HG03520 (cell line): ENCODE results near the gene MAP3K14.

ENCODE experiments used
- ATAC-seq: cut with Tn5 transposase; IDR thresholded peaks from one replicate; pipeline ENCODE4 v1.9.1; 2021; ENCODE audit warnings: mild to moderate bottlenecking, moderate library complexity; ENCODE audit not compliant: unreplicated experiment

MAP3K14 gene

DNA sequence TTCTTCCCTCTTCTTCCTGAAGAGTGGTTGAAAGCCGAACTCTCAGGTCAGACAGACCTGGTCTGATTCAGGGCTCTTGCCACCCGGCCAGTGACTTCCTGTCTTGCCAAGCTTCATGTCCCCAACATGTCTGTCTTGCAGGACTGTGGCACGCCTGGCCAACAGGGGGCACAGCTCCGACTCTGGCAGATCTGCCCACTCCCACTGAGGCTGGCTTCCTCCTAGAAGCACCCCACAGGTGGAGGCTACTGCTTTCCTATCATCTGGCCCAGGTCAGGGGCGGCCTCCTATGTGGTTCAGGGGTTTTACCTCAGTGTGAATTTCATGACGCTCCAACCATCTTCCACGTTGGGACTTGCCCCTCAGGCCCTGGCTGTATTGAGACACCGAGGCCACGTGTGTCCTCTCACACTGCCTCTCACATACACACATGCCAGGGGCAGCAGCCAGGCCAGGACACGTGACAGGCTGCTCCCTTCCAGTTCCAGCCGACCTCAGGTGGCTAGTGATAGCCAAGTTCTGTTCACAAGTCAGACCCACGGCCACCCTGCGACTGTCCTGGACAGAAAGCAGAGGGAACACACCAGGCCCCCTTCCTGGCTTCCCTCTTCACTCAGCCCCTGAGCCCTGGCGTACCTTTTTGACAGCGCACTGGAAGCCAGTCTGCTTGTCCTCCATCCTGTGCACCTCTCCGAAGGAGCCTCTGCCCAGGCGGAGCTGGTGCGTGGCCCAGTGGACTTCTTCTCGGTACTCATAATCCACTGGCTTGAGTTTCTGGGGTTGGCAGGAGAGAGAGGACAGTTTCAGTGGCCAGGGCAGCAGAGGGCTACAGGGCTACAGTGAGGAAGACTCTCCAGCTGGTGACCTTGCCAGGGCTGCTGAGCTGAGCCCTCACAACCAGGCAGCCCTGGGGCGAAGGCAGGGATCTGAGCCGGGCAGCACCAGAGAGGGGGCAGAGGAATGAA is 32.4 kb downstream of the MAP3K14 start:
- no peak for ATAC-seq

DNA sequence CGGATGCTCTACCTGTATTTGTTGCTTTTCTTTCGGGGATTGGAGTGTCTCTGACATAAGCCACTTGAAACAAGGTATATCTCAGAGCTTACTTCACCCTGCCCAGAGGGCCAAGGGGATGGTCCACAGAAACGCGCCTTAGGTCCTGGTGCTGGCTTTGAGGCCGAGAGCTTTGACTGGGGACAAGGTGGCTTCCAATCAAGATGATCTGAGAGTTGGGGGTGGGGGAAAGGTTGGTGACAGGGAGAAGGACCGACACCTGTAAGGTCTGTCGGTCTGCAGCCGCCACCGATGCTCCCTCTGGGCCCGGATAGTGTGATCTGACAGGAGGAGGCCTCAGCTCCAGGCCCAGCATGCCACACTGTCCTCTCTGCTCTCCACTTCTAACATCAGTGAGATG is 33.1 kb downstream of the MAP3K14 start:
- ATAC-seq, result no peak

DNA sequence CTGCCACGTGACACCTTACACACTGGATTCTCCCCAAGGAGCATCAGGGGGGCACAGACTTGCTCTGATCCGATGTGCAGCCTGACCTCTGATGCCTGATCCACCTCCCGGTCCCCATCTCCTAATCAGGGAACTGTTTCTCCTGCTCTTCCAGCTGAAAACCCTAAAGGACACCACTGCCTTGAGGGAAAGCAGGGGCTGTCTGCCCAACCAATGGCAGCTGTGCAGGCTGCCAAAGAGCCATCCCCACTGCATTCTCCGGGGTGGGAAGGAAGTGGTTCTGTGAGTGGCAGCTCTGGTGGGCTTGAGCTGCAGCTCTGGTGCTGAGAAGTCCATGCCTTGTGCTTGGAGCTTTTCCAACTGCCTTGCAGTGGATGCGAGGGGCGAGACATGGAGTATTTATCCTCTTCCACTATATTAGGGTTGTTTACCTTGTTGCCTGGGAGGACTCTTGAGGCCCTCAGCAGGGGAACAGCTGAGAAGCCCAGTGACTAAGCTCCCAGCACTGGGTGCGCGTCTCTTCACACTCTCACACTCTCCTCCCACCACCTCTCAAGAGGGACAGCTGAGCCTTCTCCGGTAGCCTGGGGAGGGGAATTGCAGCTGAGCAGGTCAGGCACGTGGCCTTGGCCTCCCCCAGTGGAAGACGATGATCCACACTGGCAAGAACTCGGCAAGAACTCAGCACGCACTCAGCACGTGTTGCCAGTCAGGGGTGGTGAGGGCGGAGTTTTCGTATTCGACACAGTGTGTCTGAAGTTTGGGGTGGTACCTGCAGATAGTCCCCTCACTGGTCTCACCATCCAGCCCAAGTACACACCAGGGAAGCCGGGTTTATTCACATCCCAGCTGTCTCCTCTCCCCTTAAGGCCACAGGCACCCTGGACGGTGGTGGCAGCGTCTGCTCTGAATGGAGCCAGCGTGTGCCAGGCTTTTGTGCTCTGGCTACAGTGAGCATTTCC is 33.9 kb downstream of the MAP3K14 start:
- no peak for ATAC-seq

DNA sequence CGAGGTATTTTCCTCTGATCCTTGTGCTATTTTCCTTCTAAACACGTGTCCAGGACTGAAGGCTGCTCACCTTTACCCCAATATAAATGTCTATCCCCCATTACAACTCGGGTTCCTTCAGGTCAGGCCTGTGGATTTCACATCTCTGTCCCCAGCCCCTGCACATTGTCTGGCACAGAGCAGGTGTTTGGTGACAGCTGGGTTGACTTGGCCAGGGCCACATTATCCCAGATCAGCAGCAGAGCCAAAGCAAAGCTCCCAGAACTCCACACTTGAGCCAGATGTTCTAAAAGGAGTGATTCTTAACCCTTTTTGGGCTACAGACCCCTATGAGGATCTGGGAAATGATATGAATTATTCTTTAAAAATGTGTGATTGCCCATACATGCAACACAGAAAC is 36.9 kb downstream of the MAP3K14 start:
- ATAC-seq, result no peak

DNA sequence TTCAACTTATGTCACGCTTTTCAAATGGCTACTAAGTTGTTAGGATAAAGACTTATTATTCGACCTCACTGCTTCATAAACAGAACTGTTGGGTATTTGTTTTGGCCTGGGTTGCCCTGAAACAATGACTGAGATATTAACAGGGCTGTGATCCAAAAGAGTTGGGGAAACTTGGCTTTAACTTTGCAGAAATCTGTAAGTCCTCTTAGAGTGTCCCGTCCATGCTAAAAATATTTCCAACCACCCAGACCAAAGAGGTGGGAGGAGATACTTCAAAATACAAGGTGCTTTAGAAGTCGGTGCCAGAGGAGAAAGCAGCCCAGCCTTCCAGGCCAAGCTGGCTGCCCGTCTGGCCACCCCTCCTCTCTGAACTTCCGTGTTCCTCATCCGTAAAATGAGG is 38.8 kb downstream of the MAP3K14 start:
- no peak for ATAC-seq

DNA sequence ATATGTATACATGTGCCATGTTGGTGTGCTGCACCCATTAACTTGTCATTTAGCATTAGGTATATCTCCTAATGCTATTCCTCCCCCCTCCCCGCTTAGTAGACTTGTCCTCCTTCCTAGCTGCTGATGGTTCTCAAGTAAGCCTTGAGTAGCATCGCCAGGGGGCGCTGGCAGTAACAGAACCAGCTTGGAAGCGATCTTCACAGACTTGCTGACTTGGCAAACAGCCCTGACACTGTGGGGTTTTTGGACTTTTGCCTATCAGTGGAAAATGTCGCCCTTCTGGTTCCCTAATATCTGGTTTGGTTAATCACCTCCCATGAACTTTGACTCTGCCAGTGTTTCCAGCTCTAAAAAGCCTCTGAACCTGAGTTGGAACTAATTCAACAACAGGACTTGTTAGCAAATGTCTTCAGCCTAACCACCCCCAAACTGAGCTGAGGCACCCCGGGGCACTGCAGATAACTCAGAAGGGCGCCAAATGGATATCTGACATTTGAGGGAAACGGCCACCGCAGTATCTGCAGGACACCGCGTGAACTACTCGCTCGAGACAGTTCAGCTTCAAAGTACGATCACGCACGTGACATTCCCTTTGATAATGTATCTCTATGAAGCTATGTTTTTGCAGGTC is 39.5 kb downstream of the MAP3K14 start:
- ATAC-seq, result no peak

DNA sequence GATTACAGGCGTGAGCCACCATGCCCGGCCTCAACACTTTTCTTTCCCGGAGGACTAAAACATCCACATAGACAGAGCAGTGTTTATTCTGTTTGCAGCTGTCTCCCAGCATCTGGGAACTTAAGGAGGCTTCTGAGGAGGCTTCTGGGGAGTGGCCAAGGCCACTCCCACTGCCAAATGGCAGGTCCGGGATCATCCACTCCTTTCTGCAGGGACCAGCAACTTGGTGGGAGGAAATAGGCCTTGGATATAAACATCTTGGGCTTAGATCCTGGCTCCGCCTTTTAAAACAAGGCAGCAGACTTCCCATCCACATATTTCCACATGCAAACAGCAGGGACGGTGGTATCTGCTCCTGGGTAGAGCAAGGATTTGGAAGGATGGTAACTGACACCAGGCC is 40.8 kb downstream of the MAP3K14 start:
- no peak for ATAC-seq

DNA sequence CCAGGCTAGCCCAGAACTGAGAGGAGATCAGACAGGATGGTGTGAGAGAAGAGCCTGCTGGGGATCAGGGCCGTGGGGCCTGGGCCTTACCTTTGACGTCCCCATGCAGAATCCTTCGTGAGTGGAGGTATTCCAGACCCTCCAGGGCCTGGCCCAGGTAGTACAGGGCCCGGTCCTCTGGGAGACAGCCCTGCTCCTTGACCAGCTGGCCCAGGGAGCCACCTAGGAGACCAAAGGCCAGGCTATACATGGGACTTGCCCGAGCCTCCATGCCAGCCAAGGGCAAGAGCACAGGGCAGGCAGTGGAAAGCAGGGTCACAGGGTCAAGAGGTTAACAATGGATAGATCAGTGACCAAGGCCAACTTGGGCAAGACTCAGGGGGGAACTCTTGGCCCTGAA is 42.8 kb downstream of the MAP3K14 start:
- no peak for ATAC-seq

DNA sequence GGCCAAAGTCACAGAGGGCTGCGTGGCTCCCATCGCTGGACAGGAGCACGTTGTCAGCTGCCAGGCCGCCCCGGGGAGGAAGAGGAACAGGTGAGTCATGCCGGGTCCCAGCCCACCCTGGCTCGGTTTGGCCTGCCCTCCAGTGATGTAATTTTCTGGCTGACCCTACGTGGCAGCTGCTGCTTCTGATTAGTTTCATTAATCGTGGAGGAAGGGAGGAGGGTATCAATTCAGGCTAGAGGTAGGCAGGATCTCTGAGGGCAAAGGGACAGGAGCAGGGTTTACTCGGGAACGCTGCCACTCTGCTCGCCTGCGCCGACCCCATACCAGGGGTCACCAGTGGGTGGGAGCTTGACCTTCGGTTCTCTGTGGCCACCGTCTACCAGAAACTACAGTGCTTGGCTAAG is 43.3 kb downstream of the MAP3K14 start:
- no peak for ATAC-seq

DNA sequence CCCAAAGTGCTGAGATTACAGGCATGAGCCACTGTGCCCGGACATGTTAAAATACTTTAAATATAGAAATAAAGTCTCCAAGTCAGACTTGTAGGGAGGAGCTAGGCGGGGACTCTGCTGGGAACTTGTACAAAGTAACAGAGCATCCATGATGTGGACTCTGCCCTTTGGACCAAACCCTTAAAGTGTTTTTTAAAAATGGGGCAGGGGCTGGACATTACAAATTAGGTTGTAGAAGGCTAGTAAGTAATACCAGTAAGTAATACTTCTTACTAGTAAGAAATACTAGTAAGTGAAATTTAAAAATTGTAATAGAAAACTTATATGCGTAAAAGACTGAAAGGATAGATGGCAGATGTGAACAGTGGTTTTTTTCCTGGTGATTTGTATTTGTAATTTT is 45.2 kb downstream of the MAP3K14 start:
- ATAC-seq, result no peak

DNA sequence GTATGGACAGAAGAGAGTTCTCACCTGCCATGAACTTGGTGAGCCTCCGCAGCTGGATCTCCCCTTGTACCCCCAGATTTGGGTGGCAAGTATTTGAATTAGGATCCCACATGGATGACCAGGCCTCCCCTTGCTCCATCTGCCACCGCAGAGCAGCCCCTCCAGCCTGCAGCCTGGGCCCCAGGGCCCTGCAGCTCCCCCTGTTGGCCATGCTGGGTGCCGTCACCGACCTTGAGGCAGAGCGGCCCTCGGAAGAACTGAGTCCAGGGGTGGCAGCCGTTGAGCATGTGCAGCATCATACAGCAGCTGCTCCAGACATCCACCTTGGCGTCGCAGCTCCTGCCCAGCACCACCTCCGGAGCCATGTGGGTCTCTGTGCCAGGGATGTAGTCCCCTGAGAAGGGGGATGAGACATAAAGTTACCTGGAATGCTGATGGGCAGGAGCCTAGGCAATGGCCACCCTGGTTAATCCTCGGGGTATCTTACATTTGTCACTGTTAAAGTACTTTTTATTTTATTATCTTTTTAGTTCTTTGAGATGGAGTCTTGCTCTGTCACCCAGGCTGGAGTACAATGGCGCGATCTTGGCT is 45.9 kb downstream of the MAP3K14 start:
- no peak for ATAC-seq

DNA sequence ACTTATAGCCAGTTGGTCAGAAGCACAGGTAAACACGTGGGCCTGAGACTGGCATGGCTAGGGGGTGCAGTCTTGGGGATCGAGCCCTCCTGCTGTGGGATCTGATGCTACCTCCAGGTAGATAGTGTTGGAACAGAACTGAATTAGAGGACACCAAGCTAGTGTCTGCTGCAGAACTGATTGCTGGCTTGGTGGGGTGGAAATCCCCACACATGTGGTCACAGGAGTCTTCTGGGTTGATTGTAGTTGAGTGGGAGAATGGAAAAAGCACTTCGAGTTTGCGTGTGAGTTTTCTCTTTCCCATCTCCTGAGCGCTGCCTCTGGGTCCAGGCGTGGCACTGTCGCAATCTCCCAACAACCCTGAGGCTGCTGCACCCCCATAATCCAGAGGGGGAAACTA is 46.9 kb downstream of the MAP3K14 start:
- ATAC-seq, result no peak

DNA sequence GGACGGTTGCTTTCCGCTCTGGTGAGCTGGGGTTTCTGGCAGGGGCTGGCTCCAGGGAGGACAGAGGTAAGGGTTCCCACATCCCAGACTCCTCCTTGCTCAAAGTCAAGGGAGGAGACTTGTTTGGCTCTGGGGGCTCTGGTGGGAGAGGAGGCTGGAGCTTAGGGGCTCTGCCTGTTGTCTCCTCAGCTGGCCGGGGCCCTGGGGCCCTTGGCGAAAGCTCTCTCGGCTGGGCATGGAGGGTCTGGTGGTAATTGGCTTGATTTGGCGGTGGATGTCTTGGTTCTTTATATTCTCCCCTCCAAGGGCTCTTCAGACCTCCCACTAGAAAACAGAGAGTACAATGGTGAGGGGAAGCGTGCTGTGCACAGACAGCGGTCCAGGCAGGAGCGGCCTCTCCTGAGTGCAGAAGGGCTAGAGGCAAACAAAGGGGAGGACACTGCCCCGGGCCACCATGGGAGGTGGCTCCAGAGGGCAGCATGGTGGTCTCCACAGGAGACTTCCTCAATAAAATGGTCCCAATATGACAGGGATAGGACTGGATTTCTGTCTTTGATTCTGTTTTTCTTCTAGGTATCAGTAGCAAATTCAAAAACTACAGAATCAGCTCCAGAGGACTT is 49.3 kb downstream of the MAP3K14 start:
- no peak for ATAC-seq

DNA sequence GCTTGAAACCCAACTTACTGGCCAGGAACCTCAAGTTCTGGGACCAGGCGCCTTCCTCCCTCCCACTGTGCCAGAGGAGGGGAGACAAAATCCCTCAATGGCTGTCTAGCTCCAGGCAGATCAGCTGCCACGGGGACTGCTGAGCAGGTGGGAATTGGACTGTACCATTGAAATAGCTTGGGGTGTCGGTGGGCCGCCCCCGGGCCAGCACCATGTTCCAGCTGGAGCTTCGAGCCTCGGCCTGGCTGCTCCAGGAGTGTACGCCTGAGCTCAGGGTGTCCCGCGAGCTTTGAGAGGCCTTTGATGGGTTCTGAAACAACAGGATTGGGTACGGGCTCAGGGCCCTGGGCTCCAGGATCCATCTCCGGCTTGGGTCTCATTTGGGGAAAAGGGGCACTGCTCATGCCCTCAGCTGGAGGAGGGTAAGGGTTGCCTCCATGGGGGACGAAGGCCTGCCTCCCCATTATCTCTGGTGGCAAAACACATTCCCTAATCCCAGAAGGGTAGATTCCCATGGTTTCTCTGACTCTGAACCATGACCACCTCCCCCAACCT is 50.4 kb downstream of the MAP3K14 start:
- ATAC-seq, result no peak

DNA sequence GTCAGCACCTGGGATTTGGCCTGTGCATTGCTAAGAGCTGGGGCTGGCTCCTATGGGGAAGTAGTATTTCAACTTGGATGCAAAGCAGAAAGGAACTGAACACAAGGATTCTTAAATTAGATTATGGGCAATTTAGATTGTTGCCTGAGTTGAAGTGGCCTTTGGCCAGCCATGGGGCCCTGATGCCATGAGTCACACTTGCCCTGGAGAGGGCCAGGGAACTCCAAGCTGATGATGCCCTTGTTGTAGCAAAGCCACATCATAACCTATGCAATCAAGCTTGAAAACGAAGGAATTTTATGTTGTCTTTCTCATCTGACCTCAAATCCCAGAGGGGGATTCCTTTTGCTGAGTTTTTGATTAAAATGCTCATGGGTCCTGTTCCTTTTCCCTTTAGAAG is 51.0 kb downstream of the MAP3K14 start:
- no peak for ATAC-seq

DNA sequence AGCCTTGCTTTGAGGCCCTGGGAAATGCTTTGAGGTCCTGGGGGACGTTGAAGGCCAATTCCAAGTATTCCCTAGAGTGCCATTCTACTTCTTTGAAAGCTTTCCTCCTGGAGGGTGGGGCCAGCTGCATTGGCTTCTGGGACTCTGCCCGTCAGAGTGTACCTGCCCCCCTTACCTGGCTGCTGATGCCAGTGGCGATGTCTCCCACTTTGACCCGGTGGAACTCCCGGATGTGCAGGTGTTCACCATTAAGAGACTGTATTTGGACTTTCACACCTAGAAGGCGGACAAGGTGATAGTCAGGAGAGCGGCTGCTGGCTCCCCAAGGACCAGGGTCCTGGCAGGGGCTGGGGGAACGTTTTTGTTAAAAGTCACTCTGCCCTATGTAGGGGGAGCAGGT is 51.8 kb downstream of the MAP3K14 start:
- no peak for ATAC-seq

DNA sequence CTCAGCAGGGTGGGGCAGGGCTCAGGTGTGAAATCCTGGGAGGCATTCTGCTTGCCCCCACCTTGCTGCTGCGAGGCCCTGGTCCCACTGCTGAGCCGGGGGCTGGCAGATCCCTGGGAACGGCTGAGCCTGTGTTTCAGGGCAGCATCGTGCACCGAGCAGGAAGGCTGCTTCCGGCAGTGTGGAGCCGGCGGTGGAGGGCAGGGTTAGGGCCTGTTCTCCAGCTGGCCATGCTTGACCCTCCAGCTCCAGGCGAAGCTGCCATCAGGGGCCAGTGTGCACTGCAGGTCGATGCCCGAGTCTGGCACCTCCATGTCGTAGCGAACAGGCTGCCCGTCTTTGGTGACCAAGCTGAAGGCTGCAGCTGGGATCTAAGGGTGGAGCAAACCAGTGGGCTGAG is 52.4 kb downstream of the MAP3K14 start:
- ATAC-seq, result no peak

DNA sequence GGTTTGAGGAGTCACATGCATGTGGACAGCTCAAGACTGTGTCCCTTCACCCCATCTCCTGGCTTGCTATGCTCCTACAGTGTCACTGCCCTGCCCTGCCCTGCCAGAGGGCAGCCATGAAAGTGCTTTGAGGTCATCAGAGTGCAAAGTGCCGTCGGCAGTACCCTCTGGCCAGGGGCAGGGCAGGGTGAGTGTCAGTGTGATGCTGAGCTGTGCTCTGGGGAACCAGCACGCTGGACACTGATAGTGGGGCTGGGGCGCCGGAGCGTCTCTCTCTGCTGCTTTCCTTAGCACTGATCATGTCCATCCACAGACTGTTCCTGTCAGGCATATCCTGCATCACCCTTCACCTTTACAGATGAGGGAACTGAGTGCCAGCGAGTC is 53.4 kb downstream of the MAP3K14 start:
- ATAC-seq, result no peak

DNA sequence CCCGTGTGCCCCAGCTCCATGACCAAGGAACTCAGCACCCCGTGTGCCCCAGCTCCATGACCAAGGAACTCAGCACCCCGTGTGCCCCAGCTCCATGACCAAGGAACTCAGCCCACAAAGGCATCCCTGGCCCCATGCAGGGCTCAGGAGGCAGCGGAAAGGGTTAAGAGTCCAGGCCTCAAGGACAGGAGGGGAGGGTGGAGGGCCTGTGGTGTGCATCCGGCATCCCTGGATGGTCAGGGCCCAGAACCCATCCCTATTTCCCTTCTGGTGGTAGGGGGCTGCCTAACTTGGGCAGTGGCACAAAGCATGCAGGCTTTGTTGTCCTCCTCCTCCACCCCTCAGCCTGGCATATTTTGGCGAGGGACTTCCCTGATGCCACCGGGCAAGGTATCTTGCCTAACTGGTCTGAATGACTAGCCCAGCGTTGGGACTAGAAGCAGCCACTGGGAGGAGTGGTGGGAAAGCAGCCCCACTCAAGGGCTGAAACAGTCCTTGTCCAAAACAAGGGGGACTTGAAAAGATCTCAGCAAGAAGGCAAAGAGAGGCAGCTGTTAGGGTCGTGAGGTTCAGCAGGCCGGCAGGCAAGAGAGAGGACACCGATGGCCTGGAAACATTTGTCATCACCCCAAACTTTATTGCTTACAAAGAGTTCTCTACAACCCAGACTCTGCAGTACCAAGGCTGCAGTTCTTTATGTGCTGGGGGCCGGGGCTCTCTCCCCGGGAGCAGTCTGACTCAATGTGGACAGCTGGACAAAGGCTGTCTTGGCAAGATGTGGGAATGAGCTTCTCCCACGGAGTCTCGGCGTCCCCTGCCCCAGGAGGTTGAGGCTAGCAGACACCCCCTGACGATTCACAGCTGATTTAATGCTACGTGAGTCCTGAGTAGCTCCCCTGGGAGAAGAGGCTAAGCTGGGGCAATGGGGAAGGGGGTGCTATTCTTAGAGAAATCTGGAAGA is 54.0 kb downstream of the MAP3K14 start:
- no peak for ATAC-seq
